Activated CD8-positive, alpha-beta memory T cell treated with anti-CD3 and anti-CD28 coated beads for 4 hours (primary cell): ENCODE measurements around the gene PEPD.
"Not testable (repeated sequence)": the region's sequence is repeated elsewhere in the genome, so short reads cannot be mapped to it uniquely, and the experiment has no call there.

Source experiments
- DNase-seq, 2 donors: peaks; one replicate each; pipeline ENCODE4 v3.0.0-alpha.2; 2020; ENCODE audit warnings: low read depth in 2 of 2

The PEPD gene

DNA sequence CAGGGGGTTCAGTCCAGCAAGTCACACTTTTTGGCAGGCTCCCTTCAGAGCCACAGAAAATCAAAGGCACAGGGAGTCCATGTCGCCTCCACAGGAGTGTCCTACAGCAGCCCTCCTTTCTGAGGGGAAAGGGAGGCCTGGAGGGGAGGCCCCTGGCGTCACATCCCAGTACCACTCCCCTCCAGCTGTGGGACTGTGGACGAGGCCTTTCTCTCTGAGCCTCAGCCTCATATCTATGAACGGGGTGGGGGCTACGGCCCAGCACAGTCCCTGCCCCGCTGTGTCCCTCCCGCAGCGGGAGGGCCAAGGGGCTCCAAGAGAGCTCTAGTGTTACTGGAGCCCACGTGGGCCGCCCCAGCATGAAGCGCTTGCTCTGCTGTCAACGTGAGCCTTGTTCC is 23.8 kb downstream of the PEPD start:
- no peak for DNase-seq

- no peak for DNase-seq
These were observed 24.3 kb downstream of the PEPD start for GRCh38 chr19:33497131-33497777.

DNA sequence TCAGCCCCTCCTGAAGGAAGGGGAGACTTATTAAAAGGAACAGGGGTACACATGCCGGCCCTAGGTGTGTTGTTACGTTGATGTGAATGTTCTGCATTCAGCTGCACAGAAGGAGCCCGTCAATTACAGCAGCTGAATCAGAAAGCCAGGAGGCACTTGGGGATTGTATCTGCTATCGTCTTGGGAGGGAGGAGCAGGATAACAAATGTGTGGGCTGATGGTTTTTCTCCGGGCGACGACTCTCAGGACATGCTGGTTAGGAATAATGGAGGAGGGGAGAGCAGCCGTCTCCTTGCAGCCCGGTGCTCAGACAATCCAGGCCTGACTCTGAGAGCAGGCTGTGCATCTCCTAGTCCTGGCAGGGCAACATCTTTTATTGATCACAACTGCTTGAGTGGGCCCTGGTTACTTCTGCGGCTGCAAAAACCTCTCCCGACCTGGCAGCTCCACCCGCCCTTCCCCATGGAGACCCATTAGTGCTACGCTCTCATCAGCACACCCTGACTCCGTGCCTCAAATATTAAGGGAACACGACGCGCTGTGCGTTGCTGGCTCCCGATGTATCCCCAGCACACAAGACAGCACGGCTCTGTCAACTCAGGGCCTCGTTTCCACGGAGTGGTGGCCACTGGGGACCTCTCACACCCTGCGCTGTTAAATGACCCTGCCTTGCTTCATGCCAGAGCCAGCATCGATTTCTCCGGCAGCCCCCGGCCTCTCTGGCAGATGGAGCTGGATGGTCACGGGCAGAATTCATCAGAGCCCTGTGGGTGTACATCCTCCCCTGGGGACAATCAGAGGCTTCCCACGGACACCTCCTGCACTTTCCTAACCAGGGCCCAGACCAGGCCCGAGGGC is 25.3 kb downstream of the PEPD start:
- DNase-seq = no peak

GRCh38 chr19:33493401-33494275 is 28.0 kb downstream of the PEPD start:
- no peak for DNase-seq

DNA sequence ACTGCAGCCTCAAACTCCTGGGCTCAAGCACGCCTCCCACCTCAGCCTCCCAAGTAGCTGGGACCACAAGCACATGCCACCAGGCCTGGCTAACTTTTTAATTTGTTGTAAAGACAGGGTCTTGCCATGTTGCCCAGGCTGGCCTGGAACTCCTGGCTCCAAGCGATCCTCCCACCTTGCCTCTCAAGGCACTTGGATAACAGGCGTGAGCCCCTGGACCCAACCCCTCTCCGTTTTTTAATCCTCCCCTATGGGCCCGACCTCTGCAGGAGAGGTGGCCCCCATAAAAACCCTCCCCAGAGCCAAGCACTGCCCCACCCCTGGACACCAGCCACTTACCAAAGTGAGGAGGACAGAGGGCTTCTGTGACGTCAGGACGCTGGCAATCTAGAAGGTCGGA is 28.6 kb downstream of the PEPD start:
- no peak for DNase-seq

DNA sequence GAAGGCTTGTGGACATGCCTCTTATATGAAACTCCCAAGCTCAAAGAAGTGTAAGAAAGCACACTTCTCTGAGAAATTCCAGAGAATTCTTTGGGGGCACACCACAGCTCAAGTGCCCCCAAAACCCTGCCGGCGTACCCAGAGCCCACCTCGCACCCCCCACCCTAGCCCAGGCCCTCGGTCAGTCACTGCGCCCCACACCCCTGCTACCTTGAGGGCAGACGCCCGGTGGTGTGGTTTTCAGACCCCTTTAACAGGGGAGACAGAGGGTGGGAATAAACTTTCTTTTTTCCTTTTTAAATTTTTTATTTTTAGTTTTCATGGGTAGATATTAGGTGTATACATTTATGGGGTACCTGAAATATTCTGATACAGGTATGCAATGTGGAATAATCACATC is 29.5 kb downstream of the PEPD start:
- no peak for DNase-seq

DNA sequence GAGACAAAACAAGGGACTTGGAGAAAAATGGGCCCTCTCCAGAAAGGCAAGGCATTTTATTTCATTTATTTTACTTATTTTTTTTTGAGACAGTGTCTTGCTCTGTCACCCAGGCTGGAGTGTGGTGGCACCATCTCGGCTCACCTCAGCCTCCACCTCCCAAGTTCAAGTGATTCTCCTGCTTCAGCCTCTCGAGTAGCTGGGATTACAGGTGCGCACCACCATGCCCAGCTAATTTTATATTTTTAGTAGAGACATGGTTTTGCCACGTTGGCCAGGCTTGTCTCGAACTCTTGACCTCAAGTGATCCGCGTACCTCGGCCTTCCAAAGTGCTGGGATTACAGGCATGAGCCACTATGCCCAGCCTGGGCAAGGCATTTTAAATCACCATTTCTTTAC is 31.0 kb downstream of the PEPD start:
- DNase-seq = not testable (repeated sequence)

DNA sequence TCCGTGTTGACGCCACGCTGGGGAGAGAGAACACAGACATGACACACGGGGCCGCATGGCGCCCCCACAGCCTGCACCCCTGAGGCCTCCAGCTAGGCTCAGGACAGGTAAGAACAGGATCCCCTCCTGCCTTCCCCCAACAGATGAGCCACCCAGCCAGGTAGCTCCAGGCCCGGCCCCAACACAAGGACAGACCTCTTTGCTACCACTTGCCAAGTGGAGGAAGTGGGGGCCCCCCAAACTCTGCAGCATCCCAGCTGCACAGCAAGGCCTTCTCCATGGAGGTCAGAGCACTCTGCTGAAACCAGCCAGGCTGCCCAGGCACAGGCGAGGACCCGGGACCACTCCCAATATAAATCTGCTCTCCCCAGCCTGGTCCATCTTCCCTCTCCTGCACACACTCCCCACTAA is 31.5 kb downstream of the PEPD start:
- no peak for DNase-seq

DNA sequence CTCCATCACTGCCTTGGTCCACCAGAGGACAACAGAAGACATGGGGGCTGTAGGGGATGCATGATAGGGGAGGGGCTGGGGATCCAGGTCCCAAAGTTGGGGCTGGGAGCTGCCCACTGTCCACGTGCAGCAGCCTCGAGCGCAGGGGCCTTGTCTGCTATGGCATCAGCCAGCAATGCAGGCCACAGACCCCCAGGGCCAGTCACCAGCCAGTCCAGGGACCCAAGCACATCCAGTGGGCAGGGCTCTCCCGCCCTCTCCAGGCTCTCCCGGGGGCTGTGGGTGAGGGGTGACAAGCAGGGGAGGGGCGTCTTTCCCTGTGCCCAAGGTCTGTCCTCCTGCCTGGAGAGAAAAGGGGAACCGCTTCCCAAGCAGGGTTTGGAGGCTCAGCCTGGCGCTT is 32.8 kb downstream of the PEPD start:
- no peak for DNase-seq

GRCh38 chr19:33487901-33488800 is 33.4 kb downstream of the PEPD start:
- DNase-seq = no peak

DNA sequence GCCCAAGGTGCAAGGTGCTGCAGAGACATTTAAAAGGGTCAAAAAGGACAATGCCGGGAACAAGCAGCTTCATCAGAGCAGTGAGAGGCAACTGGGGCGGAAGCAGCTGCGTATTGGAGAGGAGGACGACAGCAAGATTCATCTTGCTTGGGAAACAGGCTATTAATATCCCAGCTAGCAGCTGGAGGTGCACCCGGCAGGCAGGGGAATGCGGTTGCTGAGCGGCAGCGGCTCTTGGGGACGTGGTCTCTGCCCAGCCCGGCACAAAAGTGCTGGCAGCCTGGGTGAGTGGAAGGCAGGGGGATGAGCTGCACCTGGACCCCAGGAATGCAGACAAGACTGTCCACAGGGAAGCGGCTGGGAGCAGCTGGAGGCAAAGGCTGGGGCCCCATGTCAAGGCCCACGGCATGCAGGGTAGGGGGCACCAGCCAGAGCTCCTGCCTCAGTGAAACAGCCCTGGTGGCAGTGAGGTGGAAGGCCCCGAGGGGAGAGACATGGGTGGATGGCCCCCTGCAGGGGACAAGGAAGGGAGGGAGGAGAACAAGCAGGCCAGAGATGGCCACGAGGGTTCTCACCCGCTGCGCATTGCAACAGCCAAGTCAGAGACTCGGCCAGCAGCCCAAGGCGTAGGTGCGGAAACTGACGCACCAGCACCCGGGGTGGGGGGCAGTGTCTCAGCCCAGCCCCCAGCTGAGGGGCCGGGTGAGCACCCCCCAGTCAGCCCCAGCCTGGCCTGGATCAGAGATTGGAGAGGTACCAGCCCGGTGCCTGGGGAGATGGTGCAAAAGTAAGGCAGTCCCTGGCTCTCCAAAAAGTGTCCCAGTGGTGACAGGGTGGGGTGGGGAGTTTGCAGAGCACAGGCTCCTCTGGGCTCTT is 34.4 kb downstream of the PEPD start:
- DNase-seq = no peak

DNA sequence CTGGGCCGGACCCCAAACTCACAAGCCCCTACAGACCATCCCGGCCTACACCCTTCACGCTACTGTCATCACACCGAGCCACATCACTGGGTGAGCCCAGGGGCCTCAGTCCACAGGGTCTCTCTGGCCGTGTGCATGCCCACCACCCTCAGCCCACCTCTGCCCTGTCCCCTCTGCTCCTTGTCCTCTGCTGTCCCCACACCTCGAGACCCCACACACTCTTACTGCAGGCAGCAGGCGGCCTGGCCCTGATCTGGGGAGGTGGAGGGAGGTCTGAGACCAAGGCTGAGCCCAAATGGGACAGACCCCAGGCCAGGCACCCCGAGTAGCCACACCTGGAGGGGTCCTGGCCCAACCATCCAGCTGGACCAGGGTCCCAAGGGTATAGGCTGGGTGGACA is 35.2 kb downstream of the PEPD start:
- DNase-seq = no peak

GRCh38 chr19:33484226-33484774 is 37.3 kb downstream of the PEPD start:
- no peak for DNase-seq

DNA sequence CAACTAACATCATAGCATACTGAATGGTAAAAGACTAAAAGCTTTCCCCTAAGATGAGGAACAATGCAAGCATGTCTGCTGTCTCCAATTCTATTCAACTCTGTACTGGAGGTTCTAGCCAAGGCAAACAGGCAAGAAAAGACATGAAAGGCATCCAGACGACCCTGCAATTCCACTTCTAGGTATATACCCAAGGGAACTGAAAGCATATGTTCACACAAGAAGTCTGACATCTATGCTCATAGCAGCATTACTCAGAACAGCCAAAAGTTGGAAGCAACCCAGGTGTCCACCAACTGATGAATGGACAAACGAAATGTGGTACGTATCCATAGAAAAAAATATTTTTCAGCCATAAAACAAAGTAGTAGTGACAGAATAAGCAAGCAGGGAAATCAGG is 39.1 kb downstream of the PEPD start:
- DNase-seq = no peak

DNA sequence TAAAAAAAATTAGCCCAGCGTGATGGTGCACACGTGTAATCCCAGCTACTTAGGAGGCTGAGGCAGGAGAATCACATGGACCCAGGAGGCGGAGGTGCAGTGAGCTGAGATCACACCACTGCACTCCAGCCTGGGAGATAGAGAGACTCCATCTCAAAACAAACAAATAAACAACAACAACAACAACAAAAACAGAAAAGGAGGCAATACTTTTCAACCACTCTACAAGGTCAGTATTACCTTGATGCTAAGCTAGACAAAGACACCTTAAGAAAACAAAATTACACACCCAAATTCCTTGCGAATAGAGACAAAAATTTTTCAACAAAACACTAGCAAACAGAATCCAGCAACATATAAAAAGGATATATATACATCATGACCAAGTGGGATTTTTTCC is 39.7 kb downstream of the PEPD start:
- DNase-seq = no peak

- DNase-seq = not testable (repeated sequence)
These were observed 42.0 kb downstream of the PEPD start for GRCh38 chr19:33479570-33479969.

DNA sequence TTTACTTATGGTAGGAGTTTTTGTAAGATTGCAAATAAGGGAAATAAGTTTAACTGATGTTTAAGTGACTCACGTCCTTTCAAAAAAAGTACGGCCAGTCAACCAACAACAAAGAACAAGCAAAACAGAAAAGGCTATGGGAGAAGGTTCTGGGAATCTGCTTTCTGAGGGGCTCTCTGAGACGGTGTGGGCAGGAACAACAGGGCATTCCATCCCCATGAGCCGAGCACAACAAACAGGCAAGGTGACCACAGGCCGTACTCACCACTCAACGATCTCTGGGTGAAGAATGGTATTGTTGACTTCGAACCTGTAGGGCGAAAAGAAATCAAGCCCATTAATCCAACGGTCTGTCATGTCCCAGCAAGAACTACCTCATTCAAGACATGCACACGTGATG is 43.8 kb downstream of the PEPD start:
- no peak for DNase-seq

DNA sequence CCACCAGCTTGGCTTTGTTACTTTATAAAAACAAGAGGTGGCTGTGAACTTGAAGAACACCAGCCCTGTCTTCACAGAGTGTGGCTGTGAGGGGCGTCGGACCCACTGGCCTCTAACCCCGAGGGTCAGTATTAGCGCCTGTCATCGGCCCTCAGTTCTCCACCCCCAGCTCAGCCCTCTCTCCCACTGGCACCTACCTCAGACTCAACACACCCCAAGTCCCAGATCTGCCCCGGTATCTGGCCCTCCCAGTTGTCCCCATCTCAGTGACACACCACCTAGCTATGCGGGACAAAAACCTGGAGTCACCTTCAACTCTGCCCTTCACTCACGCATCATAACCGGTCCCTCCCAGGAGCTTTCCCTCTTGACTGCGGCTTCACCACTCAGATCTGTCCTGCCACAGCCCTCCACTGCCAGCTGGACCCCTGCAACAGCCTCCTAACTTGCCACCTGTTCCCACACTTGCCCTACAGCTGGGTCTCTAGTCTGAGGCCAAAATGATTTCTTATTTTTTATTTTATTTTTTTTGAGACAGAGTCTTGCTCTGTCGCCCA is 45.4 kb downstream of the PEPD start:
- DNase-seq = no peak

DNA sequence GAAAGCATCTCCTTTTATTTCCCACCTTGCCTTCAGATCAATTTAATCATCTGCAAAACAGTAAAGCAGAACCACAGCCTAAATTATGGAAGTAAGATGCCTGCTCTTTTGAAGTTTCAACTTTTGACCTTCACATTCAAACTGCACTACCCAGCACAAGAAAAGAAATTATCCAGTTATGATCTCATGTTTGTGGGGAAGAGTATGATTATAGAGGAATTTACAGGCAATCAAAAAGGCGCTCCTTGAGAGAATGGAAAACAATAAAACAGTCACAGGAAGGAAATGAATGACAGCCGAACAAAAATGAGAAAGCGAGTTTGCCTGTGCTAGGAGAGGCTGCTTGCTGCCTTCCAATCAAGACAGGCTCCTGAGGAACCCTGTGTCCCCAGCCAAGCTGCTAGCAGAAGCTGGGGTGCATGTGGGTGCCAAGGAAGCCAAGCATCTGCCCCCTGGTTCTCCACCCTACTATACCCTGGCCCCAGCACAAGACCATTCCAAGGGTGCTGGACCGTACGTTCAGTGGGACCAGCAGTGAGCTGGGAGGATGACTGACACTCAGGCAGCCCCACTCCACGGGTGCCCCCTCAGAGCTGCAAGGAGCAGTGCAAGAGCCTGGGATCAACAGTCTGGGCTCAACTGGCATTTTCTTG is 47.8 kb downstream of the PEPD start:
- DNase-seq = no peak
